GM12892 (cell line): ENCODE results near the gene CIZ1.

ENCODE experiments used
- POLR2A ChIP-seq: IDR thresholded peaks from 2 replicates; pipeline ENCODE4 v1.6.1; 2011; ENCODE audit warnings: low read depth, low read length, control low read depth
- POLR2AphosphoS5 ChIP-seq: IDR thresholded peaks from 2 replicates; pipeline ENCODE4 v1.6.1; 2011; ENCODE audit warnings: low read depth, low read length, control low read depth
- TAF1 ChIP-seq: IDR thresholded peaks from 2 replicates; pipeline ENCODE4 v1.6.1; 2011; ENCODE audit warnings: low read depth, mild to moderate bottlenecking, control low read depth, low read length, borderline replicate concordance

DNA sequence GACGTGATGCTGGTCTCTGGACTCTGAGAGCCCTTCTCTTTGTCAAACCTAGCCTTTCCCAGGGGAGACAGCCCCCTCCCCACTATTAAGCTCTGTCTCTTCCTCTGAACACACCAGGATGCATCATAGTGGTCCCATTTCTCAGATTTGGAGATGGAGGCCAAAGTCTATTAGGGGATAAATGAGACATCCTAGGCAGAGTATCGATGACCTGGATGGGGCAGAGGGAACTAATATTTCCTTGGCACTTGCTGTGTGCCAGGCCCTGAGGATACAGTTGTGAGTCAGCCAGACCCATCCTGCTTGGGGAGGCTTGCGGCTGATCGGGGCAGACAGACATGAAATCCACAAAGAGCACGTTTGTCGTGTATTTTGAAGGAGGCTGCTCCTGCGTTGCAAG lies 17.0 kb upstream of the CIZ1 start:
- TF ChIP-seq TAF1 (no peak), POLR2A (no peak), POLR2AphosphoS5 (no peak)
